ENCODE data around the gene ROS1. TPM values are rescaled to one million over a fixed set of nuclear protein-coding genes. Genes with fewer than 3 reads are reported as not detected.
"Not testable (repeated sequence)": the region's sequence is repeated elsewhere in the genome, so short reads cannot be mapped to it uniquely, and the experiment has no call there.

The ROS1 gene
- total RNA-seq, result under 1 TPM in 3 of 4 donors, not detected in 1; 0.18 to 0.94 (median 0.47) TPM

- DNase-seq, result no peak
- Histone ChIP-seq H3K4me1 (peaks cover 0 to 5% (median 0%) of the 10 kb centered on the region in 4 donors), H3K36me3 (no peaks in the 10 kb centered on the region), H3K4me3 (no peak within 1 kb of the TSS), H3K27ac (no peak within 1 kb of the TSS), H3K27me3 (no peaks in the 10 kb centered on the region), H3K9me3 (no peaks in the 10 kb centered on the region)
- no peak for TF ChIP-seq POLR2A (IDR thresholded peaks at IDR 0.05)
- TF ChIP-seq, protein P1, sequence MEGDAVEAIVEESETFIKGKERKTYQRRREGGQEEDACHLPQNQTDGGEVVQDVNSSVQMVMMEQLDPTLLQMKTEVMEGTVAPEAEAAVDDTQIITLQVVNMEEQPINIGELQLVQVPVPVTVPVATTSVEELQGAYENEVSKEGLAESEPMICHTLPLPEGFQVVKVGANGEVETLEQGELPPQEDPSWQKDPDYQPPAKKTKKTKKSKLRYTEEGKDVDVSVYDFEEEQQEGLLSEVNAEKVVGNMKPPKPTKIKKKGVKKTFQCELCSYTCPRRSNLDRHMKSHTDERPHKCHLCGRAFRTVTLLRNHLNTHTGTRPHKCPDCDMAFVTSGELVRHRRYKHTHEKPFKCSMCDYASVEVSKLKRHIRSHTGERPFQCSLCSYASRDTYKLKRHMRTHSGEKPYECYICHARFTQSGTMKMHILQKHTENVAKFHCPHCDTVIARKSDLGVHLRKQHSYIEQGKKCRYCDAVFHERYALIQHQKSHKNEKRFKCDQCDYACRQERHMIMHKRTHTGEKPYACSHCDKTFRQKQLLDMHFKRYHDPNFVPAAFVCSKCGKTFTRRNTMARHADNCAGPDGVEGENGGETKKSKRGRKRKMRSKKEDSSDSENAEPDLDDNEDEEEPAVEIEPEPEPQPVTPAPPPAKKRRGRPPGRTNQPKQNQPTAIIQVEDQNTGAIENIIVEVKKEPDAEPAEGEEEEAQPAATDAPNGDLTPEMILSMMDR (IDR thresholded peaks at IDR 0.05), result no peak
These were observed at the start of gene ROS1 for GRCh38 chr6:117425431-117426153. TSS of gene ROS1 (minus strand) at chr6:117425942. CDS start at chr6:117425656, 286 bp downstream.

- no peaks in the 10 kb centered on the region for H3K36me3 ChIP-seq
- TF ChIP-seq POLR2A (IDR thresholded peaks at IDR 0.05), result no peak
- TF ChIP-seq, protein P1 (IDR thresholded peaks at IDR 0.05), result no peak
- H3K27me3 ChIP-seq, result no peaks in the 10 kb centered on the region
- no peak overlapping the region for H3K27ac ChIP-seq
- no peak for DNase-seq
- H3K9me3 ChIP-seq, result no peaks in the 10 kb centered on the region
- peaks cover 0 to 5% (median 0%) of the 10 kb centered on the region in 4 donors for H3K4me1 ChIP-seq
- no peak overlapping the region for H3K4me3 ChIP-seq
These were observed 47.7 kb upstream of the ROS1 start for GRCh38 chr6:117473401-117473800.

GRCh38 chr6:117472667-117473066 lies 46.9 kb upstream of the ROS1 start:
- TF ChIP-seq, protein P1 (IDR thresholded peaks at IDR 0.05), result no peak
- no peak for TF ChIP-seq POLR2A (IDR thresholded peaks at IDR 0.05)

GRCh38 chr6:117469791-117470190 lies 44.0 kb upstream of the ROS1 start:
- TF ChIP-seq POLR2A (IDR thresholded peaks at IDR 0.05), result no peak
- TF ChIP-seq, protein P1 (IDR thresholded peaks at IDR 0.05), result no peak
- Histone ChIP-seq H3K27me3 (no peaks in the 10 kb centered on the region), H3K27ac (no peak overlapping the region), H3K9me3 (no peaks in the 10 kb centered on the region), H3K4me3 (no peak overlapping the region), H3K4me1 (no peaks in the 10 kb centered on the region), H3K36me3 (no peaks in the 10 kb centered on the region)
- no peak for DNase-seq

More at GRCh38 chr6:117472667-117473066, 46.9 kb upstream of the ROS1 start:
- H3K4me1 ChIP-seq, result no peaks in the 10 kb centered on the region
- no peaks in the 10 kb centered on the region for H3K36me3 ChIP-seq
- no peaks in the 10 kb centered on the region for H3K9me3 ChIP-seq
- DNase-seq, result no peak
- H3K27ac ChIP-seq, result no peak overlapping the region
- H3K27me3 ChIP-seq, result no peaks in the 10 kb centered on the region
- no peak overlapping the region for H3K4me3 ChIP-seq

GRCh38 chr6:117469356-117469755 lies 43.6 kb upstream of the ROS1 start:
- Histone ChIP-seq H3K27ac (no peak overlapping the region), H3K9me3 (no peaks in the 10 kb centered on the region), H3K36me3 (no peaks in the 10 kb centered on the region), H3K4me1 (no peaks in the 10 kb centered on the region), H3K4me3 (no peak overlapping the region), H3K27me3 (no peaks in the 10 kb centered on the region)
- TF ChIP-seq, protein P1 (IDR thresholded peaks at IDR 0.05), result no peak
- no peak for TF ChIP-seq POLR2A (IDR thresholded peaks at IDR 0.05)
- no peak for DNase-seq

DNA sequence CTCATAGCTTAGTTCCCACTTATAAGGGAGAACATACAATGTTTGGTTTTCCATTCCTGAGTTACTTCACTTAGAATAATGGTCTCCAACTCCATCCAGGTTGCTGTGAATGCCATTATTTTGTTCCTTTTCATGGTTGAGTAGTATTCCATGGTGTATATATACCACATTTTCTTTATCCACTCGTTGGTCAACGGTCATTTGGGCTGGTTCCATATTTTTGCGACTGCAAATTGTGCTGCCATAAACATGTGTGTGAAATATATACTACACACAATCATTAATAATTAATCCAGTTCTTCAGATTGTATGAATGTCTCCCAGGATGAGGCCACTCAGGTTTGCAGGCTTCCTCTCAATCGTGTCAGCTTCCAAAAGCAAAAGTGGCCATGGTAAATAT lies 42.8 kb upstream of the ROS1 start:
- H3K36me3 ChIP-seq, H3K4me3 ChIP-seq, DNase-seq, H3K27me3 ChIP-seq, H3K27ac ChIP-seq, H3K4me1 ChIP-seq, H3K9me3 ChIP-seq: not testable (repeated sequence)
